MG63 (cell line): Measurements from ENCODE around the gene PDLIM1. TPM values are rescaled to one million over a fixed set of nuclear protein-coding genes. Genes with fewer than 3 reads are reported as not detected.
A peak's percentile ranks its signal among the peaks of the same experiment; 100 is the strongest.
"Not testable (repeated sequence)": the region's sequence is repeated elsewhere in the genome, so short reads cannot be mapped to it uniquely, and the experiment has no call there.

ENCODE experiments used
- DNase-seq: peaks from one replicate; pipeline ENCODE4 v3.0.0-alpha.2; 2020
- H3K27me3 ChIP-seq: fragments of 250-450 bp; sonication (Bioruptor Pico); 2 replicates; pipeline ENCODE4 v1.5.1; 2020; ENCODE audit warnings: mild to moderate bottlenecking, moderate library complexity
- H3K36me3 ChIP-seq: fragments of 250-450 bp; sonication (Bioruptor Pico); 2 replicates; pipeline ENCODE4 v1.5.1; 2020; ENCODE audit warnings: mild to moderate bottlenecking, moderate library complexity
- H3K4me3 ChIP-seq: fragments of 250-450 bp; sonication (Bioruptor Pico); 2 replicates; pipeline ENCODE4 v1.5.1; 2020; ENCODE audit warnings: mild to moderate bottlenecking, moderate library complexity
- H3K9me3 ChIP-seq: fragments of 250-450 bp; sonication (Bioruptor Pico); 2 replicates; pipeline ENCODE4 v1.5.1; 2020; ENCODE audit warnings: mild to moderate bottlenecking, moderate library complexity
- total RNA-seq: library from RNA; depleted of rRNA; stranded (reverse); fragments of >200 nt; shearing (Covaris generic); gene quantifications from 2 replicates; pipeline ENCODE4 v1.2.3, GENCODE V29; 2014; ENCODE audit warnings: low replicate concordance; rRNA removed

Gene PDLIM1
- total RNA-seq, 1 experiment from 2014 or later, result 3.5 TPM

DNA sequence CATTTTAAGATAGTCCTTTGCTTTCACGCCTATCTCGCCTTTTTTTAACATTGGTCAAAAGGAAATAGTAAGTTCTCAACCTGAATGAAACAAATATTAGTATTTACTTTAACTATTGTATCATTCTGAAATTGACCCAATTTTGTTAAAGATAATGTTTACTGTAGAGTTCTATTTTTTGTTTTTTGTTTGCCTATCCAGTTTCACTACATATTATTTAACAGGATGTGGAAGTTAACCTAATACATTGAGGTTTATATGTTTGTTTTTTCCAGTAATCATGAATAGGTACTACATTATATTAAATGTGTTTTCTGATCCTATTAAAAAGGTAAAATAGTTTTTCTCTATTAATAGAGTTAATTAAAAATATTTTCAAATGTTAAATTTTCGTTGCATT is 70.3 kb downstream of the PDLIM1 start:
- Histone ChIP-seq H3K27me3 (no peaks in the 10 kb centered on the region), H3K36me3 (no peaks in the 10 kb centered on the region), H3K4me3 (no peak overlapping the region), H3K9me3 (no peaks in the 10 kb centered on the region)
- DNase-seq, result no peak

DNA sequence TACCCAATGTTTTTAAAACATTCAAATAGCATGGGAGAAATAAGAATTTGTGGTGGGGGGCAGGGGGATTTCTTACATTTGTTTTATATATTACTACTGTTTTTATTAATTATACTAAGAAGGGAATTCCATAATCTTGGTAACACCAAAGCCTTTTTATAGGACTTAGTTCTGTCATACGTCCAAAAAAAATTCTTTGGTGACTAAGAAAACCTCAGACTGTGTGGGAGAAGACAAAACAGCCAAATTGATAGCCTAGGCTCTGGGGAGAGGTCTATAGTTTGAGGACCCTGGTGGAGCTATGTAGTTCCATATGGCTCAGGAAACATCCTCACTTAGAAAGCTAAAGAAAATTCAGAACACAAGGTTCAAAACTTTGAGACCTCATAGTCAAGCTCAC is 73.3 kb downstream of the PDLIM1 start:
- DNase-seq, result no peak

DNA sequence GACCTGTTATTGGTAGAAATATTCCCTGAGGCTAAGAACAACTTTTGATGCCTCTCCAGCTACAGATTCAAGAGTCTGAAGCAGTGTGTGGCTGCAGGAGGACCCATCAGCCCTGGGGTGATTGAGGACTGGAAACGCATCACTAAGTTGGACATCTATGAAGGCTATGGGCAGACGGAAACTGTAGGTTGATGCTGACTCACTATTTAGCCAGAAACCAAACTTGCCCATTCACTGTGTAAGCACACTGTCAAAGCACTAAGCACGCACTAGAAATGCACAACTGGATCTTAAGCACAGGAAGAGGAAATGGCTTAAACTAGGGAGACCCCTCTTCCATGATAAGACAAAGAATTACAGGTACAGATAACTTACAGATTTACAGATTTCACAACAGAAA is 76.0 kb downstream of the PDLIM1 start:
- Histone ChIP-seq H3K4me3 (no peak overlapping the region), H3K27me3 (no peaks in the 10 kb centered on the region), H3K9me3 (no peaks in the 10 kb centered on the region), H3K36me3 (no peaks in the 10 kb centered on the region)
- no peak for DNase-seq

More for the DNA sequence above, 73.3 kb downstream of the PDLIM1 start:
- Histone ChIP-seq H3K9me3 (no peaks in the 10 kb centered on the region), H3K4me3 (no peak overlapping the region), H3K27me3 (no peaks in the 10 kb centered on the region), H3K36me3 (no peaks in the 10 kb centered on the region)

DNA sequence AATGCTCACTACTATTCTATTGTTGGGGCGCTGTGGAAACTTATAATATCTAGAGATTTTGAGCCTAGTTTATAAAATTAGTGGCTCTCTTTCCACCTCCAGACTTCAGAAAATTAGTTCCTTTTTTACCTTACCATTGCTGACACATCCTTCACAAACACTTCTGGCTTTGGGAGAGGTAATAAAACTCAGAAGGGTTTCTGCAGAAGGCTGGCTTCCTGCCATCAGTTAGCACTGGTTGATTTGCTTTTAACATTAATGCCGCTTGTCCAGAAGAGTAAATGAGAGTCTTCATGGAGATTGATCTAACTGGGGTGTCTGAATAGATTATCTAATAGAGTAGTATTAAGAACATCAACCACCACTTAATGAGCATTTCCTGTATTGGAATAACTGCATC is 76.4 kb downstream of the PDLIM1 start:
- H3K9me3 ChIP-seq, result no peaks in the 10 kb centered on the region
- DNase-seq, result no peak
- no peaks in the 10 kb centered on the region for H3K36me3 ChIP-seq
- no peaks in the 10 kb centered on the region for H3K27me3 ChIP-seq
- no peak overlapping the region for H3K4me3 ChIP-seq

DNA sequence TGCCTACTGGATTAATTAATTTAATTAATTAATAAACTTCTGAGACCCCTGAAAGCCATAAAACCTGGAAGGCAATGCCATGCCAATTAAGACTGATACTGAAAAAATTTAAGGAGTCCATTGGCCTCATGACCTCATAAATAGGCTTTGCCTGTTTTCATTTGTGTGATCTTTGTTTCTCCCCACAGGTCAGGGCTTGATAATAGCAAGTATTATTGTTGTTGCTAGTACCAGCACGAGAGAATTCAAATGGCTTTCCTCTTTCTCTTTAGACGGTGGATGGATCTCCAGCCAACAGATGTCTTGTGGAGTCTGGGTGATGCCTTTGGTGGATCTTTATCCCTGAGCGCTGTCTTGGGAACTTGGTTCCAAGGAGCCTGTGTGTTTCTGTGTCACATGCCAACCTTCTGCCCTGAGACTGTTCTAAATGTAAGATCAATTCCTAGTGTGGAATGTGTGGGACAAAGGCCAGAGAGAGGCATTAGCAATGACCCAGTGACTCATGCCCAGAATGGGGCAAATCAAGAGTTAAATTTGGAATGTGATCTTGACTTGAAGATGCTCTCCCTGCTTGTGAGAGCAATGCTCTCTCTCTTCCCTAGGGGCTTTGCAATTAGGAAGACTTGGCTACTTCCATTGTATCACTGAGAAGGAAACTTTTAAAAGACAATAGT is 79.1 kb downstream of the PDLIM1 start:
- Histone ChIP-seq H3K27me3 (no peaks in the 10 kb centered on the region), H3K36me3 (no peaks in the 10 kb centered on the region), H3K9me3 (no peaks in the 10 kb centered on the region), H3K4me3 (no peak overlapping the region)
- peak; percentile 47 for DNase-seq

DNA sequence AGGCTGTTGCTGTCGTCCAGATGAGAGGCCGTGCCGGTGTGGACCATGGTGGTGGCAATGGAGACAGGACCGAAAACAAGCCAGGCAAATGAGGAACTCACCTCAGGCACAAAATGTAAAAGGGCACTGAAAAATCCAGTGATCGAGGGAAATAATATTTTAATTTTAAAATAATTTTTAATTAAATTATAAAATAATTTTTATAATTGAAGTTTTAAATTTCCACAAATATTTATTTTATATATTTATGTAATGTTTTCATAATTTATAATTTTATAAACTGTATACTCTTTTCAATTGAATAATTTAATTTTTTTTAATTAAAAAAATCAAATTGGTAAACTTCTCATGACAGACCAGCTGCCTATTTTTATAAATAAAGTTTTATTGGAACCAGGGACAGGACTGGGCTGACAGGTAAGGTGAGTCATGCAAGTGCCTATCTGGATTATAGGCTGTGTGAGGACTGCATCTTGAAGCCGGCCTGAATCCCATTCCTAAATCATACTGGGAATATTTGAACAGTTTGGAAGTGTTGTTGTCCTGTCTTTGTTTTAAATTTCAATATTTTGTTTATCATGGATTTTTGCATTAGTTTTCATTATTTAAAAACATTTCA is 81.2 kb downstream of the PDLIM1 start:
- no peaks in the 10 kb centered on the region for H3K9me3 ChIP-seq
- no peaks in the 10 kb centered on the region for H3K27me3 ChIP-seq
- DNase-seq, result no peak
- H3K4me3 ChIP-seq, result no peak overlapping the region
- H3K36me3 ChIP-seq, result no peaks in the 10 kb centered on the region

DNA sequence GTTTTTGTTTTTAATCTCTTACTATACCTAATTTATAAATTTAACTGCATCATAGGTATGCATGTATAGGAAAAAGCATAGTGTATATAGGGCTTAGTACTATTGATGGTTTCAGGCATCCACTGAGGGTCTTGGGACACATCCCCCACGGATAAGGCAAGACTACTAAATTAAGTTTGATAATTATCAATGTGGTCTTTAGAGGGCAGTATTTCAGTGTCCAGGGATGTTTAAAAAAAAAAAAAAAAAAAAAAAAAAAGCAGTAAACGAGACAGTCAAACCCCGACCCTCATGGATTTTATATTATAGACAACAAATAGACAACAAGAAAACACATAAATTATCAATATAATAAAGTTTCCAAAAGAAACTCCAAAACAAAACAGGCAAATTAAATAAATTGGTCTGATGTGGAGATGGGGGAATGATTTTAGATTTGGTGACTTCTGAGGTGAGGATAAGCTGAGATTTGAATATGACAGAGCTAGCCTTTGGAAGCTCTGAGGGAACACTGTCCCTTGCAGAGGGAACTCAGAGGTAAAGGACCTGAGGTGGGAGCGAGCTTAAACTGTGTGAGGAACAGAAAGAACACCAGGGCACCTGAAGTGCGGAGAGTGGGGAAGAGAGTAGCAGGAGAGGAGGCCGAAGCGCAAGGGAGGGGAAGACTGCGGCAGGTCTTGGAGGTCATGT is 82.0 kb downstream of the PDLIM1 start:
- DNase-seq, result no peak
- Histone ChIP-seq H3K27me3 (no peaks in the 10 kb centered on the region), H3K36me3 (no peaks in the 10 kb centered on the region), H3K9me3 (no peaks in the 10 kb centered on the region), H3K4me3 (no peak overlapping the region)

DNA sequence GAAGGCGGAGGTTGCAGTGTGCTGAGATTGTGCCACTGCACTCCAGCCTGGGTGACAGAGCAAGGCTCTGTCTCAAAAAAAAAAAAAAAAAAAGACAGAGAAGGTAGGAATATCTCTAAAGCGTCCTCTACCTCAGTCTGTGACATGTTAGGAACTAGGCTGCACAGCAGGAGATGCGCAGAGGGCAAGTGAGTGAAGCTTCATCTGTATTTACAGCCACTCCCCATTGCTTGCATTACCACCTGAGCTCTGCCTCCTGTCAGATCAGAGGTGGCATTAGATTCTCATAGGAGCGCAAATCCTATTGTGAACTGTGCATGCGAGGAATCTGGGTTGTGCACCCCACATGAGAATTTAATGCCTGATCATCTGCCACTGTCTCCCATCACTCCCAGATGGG is 87.9 kb downstream of the PDLIM1 start:
- DNase-seq, H3K9me3 ChIP-seq, H3K27me3 ChIP-seq, H3K36me3 ChIP-seq, H3K4me3 ChIP-seq: not testable (repeated sequence)

DNA sequence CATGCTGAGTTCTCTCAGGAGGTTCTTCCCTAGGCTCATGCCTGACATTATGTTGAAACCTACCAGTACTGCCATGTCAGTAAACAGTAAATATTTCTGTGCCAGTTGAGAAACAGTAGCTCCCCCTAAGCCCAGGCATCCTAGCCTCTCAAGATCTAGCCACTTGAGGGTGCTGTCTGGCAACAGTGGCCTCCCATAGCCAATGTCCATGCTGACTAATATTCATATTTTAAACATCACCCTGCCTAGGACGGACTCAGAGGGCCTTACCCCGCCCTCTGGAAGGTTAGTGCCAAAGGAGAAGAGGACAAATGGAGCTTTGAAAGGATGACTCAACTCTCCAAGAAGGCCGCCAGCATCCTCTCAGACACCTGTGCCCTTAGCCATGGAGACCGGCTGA is 89.1 kb downstream of the PDLIM1 start:
- H3K36me3 ChIP-seq, result no peaks in the 10 kb centered on the region
- H3K27me3 ChIP-seq, result no peaks in the 10 kb centered on the region
- peak; percentile 65 for DNase-seq
- H3K9me3 ChIP-seq, result 0 out of 2 replicates have a peak, but pooled peaks cover 3% of the 10 kb centered on the region
- no peak overlapping the region for H3K4me3 ChIP-seq

DNA sequence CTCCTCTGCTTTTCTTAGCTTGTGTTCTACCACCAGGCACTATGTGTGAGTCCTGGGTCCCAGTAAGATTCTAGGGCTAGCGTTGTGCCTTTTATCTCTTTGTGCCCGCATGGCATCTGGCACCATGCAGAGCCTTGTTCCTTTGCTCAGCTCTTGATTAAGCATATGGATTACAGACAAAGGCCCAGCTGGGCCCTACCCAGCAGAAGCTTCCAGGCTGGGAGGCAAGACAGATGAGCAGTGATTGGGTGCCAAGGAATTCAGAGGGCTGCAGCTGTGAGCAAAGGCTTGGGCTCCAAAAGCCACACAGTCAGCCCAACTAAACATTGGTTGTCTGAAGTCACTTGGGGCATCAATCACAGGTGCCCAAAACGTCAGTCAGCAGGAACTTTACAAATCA is 94.8 kb downstream of the PDLIM1 start:
- Histone ChIP-seq H3K9me3 (0 out of 2 replicates have a peak, but pooled peaks cover 3% of the 10 kb centered on the region), H3K27me3 (no peaks in the 10 kb centered on the region), H3K36me3 (no peaks in the 10 kb centered on the region), H3K4me3 (no peak overlapping the region)
- peak; percentile 14 for DNase-seq

DNA sequence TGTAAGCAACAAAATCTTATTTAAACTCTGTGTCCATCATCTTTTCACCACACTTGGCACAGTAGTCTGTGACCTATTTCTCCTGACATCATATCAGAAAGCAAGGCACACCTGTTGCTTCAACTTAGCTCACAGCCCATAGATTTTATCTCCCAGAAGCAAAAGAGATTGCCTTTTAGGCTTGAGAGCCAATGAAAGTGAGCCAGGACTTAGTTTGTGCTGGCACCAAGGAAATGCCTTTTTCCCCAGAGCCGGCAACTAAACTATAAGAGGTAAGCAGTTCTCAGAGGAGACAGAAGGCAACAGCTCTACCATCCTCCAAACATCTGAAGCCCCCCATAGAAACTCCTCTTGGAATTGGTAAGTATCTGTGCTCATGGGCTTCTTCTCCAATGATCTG is 96.9 kb downstream of the PDLIM1 start, which contains the start of gene ACSM6:
Gene ACSM6, plus strand, starts transcription at position 295 of the 400 bp plus-strand sequence. CDS start 248 bp downstream, outside the sequence.
- Histone ChIP-seq H3K9me3 (no peaks in the 10 kb centered on the region), H3K27me3 (peaks cover 4% of the 10 kb centered on the region; the same call in 1 of the 2 replicates), H3K36me3 (no peaks in the 10 kb centered on the region), H3K4me3 (no peak within 1 kb of the TSS)
- DNase-seq, result no peak

DNA sequence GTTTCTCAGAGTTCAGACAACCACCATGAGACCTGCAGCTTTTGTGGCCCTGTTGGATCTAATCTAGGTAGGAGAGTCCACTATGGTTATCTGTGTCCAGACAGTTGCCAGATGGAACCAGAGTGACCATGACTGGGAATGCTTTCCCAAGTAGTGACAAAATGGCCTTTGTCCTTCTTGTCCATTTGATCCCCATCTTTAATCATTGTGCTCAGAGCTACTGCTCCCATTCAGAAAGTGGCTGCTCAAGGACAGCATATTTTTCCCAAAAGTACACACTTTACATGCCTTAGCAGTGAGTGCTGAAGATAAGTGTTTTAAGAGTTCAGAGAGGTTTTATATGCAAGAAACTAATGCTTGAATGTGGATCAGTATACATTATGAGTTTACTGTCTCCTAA is 102.2 kb downstream of the PDLIM1 start:
- no peak overlapping the region for H3K4me3 ChIP-seq
- no peaks in the 10 kb centered on the region for H3K9me3 ChIP-seq
- no peaks in the 10 kb centered on the region for H3K36me3 ChIP-seq
- no peak for DNase-seq
- H3K27me3 ChIP-seq, result peaks cover 17% of the 10 kb centered on the region

DNA sequence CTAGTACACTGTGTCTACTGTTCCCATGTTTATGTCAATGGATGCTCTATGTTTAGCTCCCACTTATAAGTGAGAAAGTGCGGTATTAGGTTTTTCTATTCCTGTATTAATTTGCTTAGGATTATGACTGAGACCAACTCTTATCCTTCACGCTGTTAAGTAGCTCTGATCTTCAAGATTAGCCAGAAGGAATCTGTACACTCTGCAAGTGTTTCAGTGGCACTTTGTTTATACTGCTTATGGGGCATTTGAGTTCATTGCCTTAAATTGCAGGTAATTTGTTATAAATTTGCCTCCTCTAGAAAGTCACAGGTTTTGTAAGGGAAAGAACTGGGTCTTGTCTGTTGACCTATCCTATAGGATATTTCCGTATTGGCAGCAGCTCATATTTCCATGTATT is 103.2 kb downstream of the PDLIM1 start:
- no peaks in the 10 kb centered on the region for H3K36me3 ChIP-seq
- DNase-seq, result no peak
- no peak overlapping the region for H3K4me3 ChIP-seq
- peaks cover 17% of the 10 kb centered on the region for H3K27me3 ChIP-seq
- H3K9me3 ChIP-seq, result no peaks in the 10 kb centered on the region

Other genes with a start within 250 kb of the PDLIM1 start
- gene CYP2C8, start 221.5 kb downstream of the PDLIM1 start, total RNA-seq, result not detected in 2 replicates
- not detected in 2 replicates for gene ACSM6, start 96.8 kb downstream of the PDLIM1 start, total RNA-seq